ENCODE measurements around the gene UBA5.

GRCh38 chr3:132635052-132635451 is 25.1 kb upstream of the UBA5 start:
- TF ChIP-seq EZH2 (IDR thresholded peaks at IDR 0.05; ENCODE audit: insufficient read depth, poor library complexity, severe bottlenecking) (no peak), EZH2phosphoT487 (IDR thresholded peaks at IDR 0.05; ENCODE audit: insufficient read depth, low read depth) (no peak)
